Measurements from ENCODE around the gene ACSBG1. TPM values are rescaled to one million over a fixed set of nuclear protein-coding genes. Genes with fewer than 3 reads are reported as not detected.
A peak's percentile ranks its signal among the peaks of the same experiment; 100 is the strongest.

Gene ACSBG1
- total RNA-seq, 4 donors from 2014 or later = 1.5 TPM; not detected in 3

- no peaks in the 10 kb centered on the region for H3K9me3 ChIP-seq
- in situ Hi-C loops (cut with MboI; ENCODE audit: low pct_ligation_motif_present in 1 of 4, low pct_unique_long_range_greater_than_20kb in 1 of 4, low sequenced_read_pairs in 3 of 4) (loop anchor here in 1 of 4 donors (25.0 kb wide), 1 partner anchor 290 kb away; the partner anchor contains the start of gene IREB2), intact Hi-C loops (cut with DNase I; ENCODE audit: low total_unique reads) (no loop called here)
- H3K27ac ChIP-seq = no peak overlapping the region
- no peaks in the 10 kb centered on the region for H3K27me3 ChIP-seq
- no peak for TF ChIP-seq POLR2A (IDR thresholded peaks at IDR 0.05)
- no peak for TF ChIP-seq EP300 (IDR thresholded peaks at IDR 0.05; ENCODE audit: low read depth)
- no peak for TF ChIP-seq CTCF (IDR thresholded peaks at IDR 0.05)
- TF ChIP-seq POLR2AphosphoS5 (IDR thresholded peaks at IDR 0.05) = no peak
- peaks cover 11 to 31% (median 23%) of the 10 kb centered on the region in 4 donors for H3K4me1 ChIP-seq
- WGBS, 2 donors (ENCODE audit: low coverage in 1 of 2) = 94 to 100% methylated on average over 1 to 6 of the region's 6 CpGs
- no peak overlapping the region for H3K4me3 ChIP-seq
- H3K36me3 ChIP-seq = no peaks in the 10 kb centered on the region
- no peak for DNase-seq
Measured at GRCh38 chr15:78147566-78147965, 86.8 kb downstream of the ACSBG1 start.

GRCh38 chr15:78146425-78147154 lies 87.8 kb downstream of the ACSBG1 start:
- H3K4me1 ChIP-seq = peaks cover 11 to 30% (median 23%) of the 10 kb centered on the region in 4 donors
- DNase-seq = no peak
- in situ Hi-C loops (cut with MboI; ENCODE audit: low pct_ligation_motif_present in 1 of 4, low pct_unique_long_range_greater_than_20kb in 1 of 4, low sequenced_read_pairs in 3 of 4) = loop anchor here in 1 of 4 donors (25.0 kb wide), 1 partner anchor 291 kb away; the partner anchor contains the start of gene IREB2
- no peak overlapping the region for H3K27ac ChIP-seq
- WGBS, 2 donors (ENCODE audit: low coverage in 1 of 2) = 92 to 93% methylated on average over 2 to 4 of the region's 4 CpGs
- TF ChIP-seq POLR2AphosphoS5 (IDR thresholded peaks at IDR 0.05) (no peak), POLR2A (IDR thresholded peaks at IDR 0.05) (no peak), EP300 (IDR thresholded peaks at IDR 0.05; ENCODE audit: low read depth) (no peak), CTCF (IDR thresholded peaks at IDR 0.05) (no peak)
- H3K4me3 ChIP-seq = no peak overlapping the region
- intact Hi-C loops (cut with DNase I; ENCODE audit: low total_unique reads) = no loop called here
- no peaks in the 10 kb centered on the region for H3K9me3 ChIP-seq
- no peaks in the 10 kb centered on the region for H3K36me3 ChIP-seq
- H3K27me3 ChIP-seq = no peaks in the 10 kb centered on the region

GRCh38 chr15:78142332-78142731 lies 92.0 kb downstream of the ACSBG1 start:
- H3K4me3 ChIP-seq = no peak overlapping the region
- no peaks in the 10 kb centered on the region for H3K36me3 ChIP-seq
- no peaks in the 10 kb centered on the region for H3K9me3 ChIP-seq
- in situ Hi-C loops (cut with MboI; ENCODE audit: low pct_ligation_motif_present in 1 of 4, low pct_unique_long_range_greater_than_20kb in 1 of 4, low sequenced_read_pairs in 3 of 4) = loop anchor here in 1 of 4 donors (25.0 kb wide), 1 partner anchor 295 kb away; the partner anchor contains the start of gene IREB2
- DNase-seq = no peak
- intact Hi-C loops (cut with DNase I; ENCODE audit: low total_unique reads) = no loop called here
- no peaks in the 10 kb centered on the region for H3K27me3 ChIP-seq
- H3K27ac ChIP-seq = no peak overlapping the region
- peaks cover 5 to 22% (median 8%) of the 10 kb centered on the region in 4 donors for H3K4me1 ChIP-seq
- no peak for TF ChIP-seq CTCF (IDR thresholded peaks at IDR 0.05)
- TF ChIP-seq EP300 (IDR thresholded peaks at IDR 0.05; ENCODE audit: low read depth) = no peak
- WGBS, 2 donors (ENCODE audit: low coverage in 1 of 2) = 80 to 93% methylated on average over 1 to 3 of the region's 3 CpGs

GRCh38 chr15:78140292-78140691 lies 94.1 kb downstream of the ACSBG1 start:
- H3K4me1 ChIP-seq = peaks cover 5 to 22% (median 8%) of the 10 kb centered on the region in 4 donors
- intact Hi-C loops (cut with DNase I; ENCODE audit: low total_unique reads) (no loop called here), in situ Hi-C loops (cut with MboI; ENCODE audit: low pct_ligation_motif_present in 1 of 4, low pct_unique_long_range_greater_than_20kb in 1 of 4, low sequenced_read_pairs in 3 of 4) (loop anchor here in 1 of 4 donors (25.0 kb wide), 1 partner anchor 297 kb away; the partner anchor contains the start of gene IREB2)
- H3K27ac ChIP-seq = peak overlapping the region; percentile 57 to 63 (median 58)
- H3K36me3 ChIP-seq = no peaks in the 10 kb centered on the region
- no peak overlapping the region for H3K4me3 ChIP-seq
- no peaks in the 10 kb centered on the region for H3K9me3 ChIP-seq
- TF ChIP-seq CTCF (IDR thresholded peaks at IDR 0.05) (peak in 2 of 5 experiments; percentile 53 to 59), POLR2A (IDR thresholded peaks at IDR 0.05) (no peak), POLR2AphosphoS5 (IDR thresholded peaks at IDR 0.05) (peak in 1 of 3 donors; percentile 16)
- H3K27me3 ChIP-seq = no peaks in the 10 kb centered on the region
- no peak for DNase-seq

All from transverse colon (tissue), 4 donors.